OCI-LY7 (cell line): ENCODE measurements around the gene PPP1R9A.

ENCODE experiments used
- CTCF ChIP-seq: fragments of 200-600 bp; sonication (generic); conservative IDR thresholded peaks from 2 replicates; pipeline ENCODE4 v1.5.1; 2014; ENCODE audit warnings: mild to moderate bottlenecking, antibody characterized with exemption, low read length, moderate library complexity, mixed read lengths
- EZH2phosphoT487 ChIP-seq: fragments of 200-600 bp; sonication (generic); IDR thresholded peaks from 2 replicates; pipeline ENCODE4 v1.6.1; 2018; ENCODE audit warnings: low read depth, borderline replicate concordance, mild to moderate bottlenecking, mixed run types, antibody characterized with exemption, low read length, moderate library complexity, mixed read lengths

GRCh38 chr7:94907026-94907810 lies at the start of gene PPP1R9A:
- TF ChIP-seq CTCF (no peak), EZH2phosphoT487 (no peak)
